Measurements from ENCODE around the gene CSF3R.
"Not testable (repeated sequence)": the region's sequence is repeated elsewhere in the genome, so short reads cannot be mapped to it uniquely, and the experiment has no call there.

CSF3R gene

DNA sequence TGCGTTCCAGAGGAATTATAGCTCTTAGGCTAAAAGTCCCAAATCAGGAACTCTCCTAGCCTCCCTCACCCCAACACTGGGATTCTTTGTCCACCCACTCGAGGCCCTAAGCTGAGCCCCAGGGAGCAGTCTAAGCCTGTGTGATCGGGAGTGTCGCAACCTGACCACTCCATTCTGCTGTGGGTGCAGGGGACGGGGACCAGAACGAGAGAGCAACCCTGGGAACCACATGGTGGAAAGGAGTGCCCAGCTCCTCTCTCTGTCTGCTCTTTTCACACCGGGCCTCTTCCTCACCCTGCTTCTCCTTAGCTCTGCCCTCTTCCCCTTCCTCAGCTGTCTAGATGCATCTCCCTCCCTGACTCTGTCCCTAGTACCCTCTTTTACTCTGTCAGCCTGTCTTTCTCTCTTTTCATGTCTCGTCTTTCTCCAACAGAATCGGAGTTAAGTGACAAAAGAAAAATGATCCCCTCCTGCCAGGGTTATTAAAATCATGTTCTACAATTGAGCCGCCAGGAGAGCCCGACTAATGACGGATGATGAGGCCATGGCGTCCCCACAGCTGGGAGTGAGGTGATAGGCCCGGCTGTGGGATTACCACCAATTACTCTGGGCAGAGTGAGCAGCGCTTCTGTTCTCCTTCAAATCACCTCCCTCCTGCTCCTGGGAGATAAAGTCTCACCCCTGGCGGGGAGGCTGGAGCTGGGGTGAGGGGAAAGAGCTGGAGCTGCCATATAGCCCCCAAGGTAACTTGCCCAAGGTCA lies 34.5 kb upstream of the CSF3R start:
- no peak overlapping the region for H3K4me3 Mint-ChIP-seq
- DNase-seq (ENCODE audit: low spot score in 2 of 2) (no peak), ATAC-seq (no peak)
- no peaks in the 10 kb centered on the region for H3K9me3 Mint-ChIP-seq
- no peaks in the 10 kb centered on the region for H3K36me3 Mint-ChIP-seq
- no peak overlapping the region for H3K27ac Mint-ChIP-seq
- H3K4me1 Mint-ChIP-seq, result no peaks in the 10 kb centered on the region

DNA sequence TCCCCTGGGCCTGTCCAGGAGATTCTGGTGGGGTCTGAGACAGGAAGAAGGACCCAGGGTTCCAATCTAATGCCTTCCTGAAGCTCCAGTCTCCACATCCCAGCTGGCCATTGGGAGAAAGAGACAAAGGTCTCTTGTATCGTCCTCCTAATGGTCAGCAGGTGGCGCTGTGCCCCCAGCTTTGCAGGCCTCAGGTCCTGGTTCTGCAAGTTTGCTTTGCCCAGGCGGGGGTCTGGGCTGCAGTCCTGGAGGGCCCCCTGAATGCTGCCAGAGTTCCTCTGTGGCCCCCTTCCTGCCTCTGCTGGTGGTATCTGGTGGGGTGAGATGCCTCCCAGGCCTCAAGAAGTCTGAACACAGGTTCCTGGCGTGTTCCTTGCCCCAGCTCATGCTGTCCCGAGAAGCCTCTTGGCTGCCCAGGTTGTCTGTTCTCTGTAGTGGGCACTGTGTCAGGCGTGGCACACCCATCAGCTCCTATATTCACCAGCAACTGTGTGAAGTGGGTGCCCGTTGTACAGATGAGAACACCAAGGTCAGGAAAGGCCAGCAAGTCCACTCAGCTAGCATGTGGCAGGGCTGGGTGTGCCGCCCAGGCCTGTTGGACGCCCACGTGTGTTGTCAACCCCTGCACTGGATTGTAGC lies 33.8 kb upstream of the CSF3R start:
- ATAC-seq (peak; percentile 58), DNase-seq (ENCODE audit: low spot score in 2 of 2) (peak; percentile 18 to 62)
- H3K9me3 Mint-ChIP-seq, result no peaks in the 10 kb centered on the region
- H3K36me3 Mint-ChIP-seq, result no peaks in the 10 kb centered on the region
- H3K4me3 Mint-ChIP-seq, result no peak overlapping the region
- no peak overlapping the region for H3K27ac Mint-ChIP-seq
- no peaks in the 10 kb centered on the region for H3K4me1 Mint-ChIP-seq

DNA sequence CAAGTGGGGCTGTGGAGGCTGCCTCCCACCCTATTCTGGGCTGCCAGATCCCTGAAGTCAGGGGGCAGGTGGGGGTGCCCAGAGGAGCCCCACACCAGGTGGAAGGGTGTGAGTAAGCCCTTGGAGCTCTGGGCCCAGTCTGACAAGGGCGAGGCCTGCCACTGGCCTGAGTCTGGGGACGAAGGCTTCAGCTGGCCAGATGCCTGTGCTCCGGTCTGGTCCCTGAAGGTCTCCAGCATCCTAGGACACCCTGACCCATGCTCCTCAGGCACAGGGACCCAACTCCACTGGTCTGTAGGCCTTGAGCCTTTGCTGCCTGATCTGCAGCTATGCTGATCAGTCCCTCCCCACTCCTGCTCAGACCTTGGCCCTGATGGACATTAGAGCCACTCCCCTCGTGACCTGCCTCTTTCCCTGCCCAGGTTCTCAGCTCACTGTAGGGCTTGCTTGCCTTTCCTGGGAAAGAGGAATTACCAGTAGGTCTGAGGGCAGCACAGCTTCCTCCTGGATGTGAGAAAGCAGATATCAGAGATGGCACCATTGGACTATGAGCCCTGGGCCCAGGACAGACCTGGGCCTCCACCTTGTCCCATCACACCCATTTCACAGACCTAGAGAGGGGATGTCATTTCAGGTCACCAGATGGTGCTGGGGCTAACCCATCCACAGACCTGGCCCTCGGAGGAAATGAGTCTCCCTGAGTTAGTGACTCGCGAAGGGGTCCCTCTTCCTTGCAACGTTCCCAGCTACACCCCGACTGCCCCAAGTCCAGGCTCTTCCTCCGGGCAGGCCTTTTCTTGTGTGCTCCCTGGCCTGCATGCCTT lies 32.8 kb upstream of the CSF3R start:
- Mint-ChIP-seq H3K4me1 (no peaks in the 10 kb centered on the region), H3K9me3 (no peaks in the 10 kb centered on the region), H3K4me3 (no peak overlapping the region), H3K36me3 (no peaks in the 10 kb centered on the region), H3K27ac (no peak overlapping the region)
- ATAC-seq, result no peak
- no peak for DNase-seq (ENCODE audit: low spot score in 2 of 2)

GRCh38 chr1:36514501-36514900 lies 31.8 kb upstream of the CSF3R start:
- peak overlapping the region; percentile 81 for H3K27ac Mint-ChIP-seq

DNA sequence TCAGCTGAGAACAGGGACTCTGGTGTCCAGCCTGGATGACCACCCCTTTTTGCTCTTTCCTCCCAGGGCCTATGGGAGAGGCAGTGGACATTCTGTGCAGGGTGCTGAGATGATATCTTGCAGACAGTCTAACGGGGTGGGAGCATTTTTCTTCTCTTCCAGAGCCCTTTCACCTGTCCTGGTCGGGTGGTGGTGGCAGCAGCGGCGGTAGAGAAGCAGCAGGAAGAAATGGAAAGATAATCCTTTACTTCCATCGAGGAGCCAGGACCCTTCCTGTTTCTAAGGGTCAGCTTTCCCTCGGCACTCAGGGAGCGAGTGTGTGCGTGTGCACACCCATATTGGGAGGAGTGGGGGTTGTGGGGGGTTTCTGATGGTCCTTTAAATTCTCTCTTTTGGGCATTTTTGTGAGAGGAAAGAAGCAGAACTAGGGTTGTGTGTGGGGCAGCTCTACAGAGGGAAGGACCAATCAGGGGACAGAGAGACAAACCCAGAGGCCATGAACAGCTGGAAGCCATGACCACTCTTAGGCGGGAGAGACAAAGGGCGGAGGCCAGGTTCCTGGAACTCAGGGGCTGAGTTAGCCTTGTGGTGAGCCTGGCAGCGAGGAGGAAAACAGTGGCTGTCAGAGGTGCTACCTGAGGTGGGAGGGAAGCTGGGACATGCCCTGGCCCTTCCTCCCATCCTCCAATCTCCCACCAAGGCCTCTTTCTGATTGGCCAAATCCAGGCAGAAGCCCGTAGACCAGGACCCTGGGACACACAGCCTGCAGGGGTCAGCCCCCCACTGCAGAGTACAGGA lies 31.2 kb upstream of the CSF3R start:
- no peak overlapping the region for H3K27ac Mint-ChIP-seq
- ATAC-seq (no peak), DNase-seq (ENCODE audit: low spot score in 2 of 2) (no peak)
- H3K36me3 Mint-ChIP-seq, result no peaks in the 10 kb centered on the region
- no peaks in the 10 kb centered on the region for H3K9me3 Mint-ChIP-seq
- H3K4me3 Mint-ChIP-seq, result no peak overlapping the region
- H3K4me1 Mint-ChIP-seq, result no peaks in the 10 kb centered on the region

More at GRCh38 chr1:36514501-36514900, 31.8 kb upstream of the CSF3R start:
- DNase-seq (ENCODE audit: low spot score in 2 of 2) (no peak), ATAC-seq (no peak)
- Mint-ChIP-seq H3K36me3 (no peaks in the 10 kb centered on the region), H3K4me1 (no peaks in the 10 kb centered on the region), H3K9me3 (no peaks in the 10 kb centered on the region), H3K4me3 (no peak overlapping the region)

GRCh38 chr1:36512842-36513241 lies 30.1 kb upstream of the CSF3R start:
- no peak overlapping the region for H3K27ac Mint-ChIP-seq
- H3K36me3 Mint-ChIP-seq, result no peaks in the 10 kb centered on the region

DNA sequence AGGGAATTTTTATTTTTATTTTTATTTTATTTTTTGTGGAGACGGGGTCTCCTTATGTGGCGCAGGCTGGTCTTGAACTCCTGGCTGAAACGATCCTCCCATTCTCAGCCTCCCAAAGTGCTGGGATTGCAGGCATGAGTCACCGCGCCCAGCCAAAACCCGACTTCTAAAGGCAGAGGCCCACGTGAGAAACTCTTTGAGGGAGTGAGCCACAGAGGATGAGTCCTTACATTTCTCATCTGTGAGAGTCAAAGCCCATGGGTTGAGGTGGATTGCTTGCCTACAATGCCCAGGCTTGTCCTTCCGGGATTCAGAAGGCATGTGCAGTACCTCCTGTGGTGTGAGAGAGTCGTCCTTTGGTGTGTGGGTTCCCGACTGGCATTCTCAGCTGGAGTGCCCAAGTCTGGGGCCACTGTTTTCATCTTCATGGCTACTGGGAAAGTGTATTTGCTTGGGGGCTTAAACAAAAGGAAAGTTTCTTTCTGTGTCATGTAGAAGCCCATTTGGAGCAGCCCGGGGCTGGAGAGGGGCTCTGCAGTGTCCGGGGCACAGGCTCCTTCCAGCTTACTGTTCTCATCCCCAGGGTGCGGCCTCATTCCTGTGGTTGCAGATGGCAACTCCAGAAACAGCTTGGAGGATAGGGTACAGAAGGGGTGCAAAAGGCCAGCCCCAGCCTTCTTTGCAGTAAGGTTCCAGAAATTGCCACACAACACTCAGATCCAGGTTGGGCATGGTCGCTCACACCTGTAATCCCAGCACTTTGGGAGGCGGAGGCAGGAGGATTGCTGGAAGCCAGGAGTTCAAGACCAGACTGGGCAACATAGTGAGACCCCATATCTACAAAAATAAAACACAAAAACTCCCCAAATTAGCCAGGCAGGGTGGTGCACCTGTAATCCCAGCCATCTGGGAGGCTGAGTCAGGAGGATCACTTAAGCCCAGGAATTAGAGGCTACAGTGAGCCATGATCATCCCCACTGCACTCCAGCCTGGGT lies 29.4 kb upstream of the CSF3R start:
- no peaks in the 10 kb centered on the region for H3K36me3 Mint-ChIP-seq
- no peaks in the 10 kb centered on the region for H3K4me1 Mint-ChIP-seq
- DNase-seq (ENCODE audit: low spot score in 2 of 2) (no peak), ATAC-seq (no peak)
- H3K4me3 Mint-ChIP-seq, result no peak overlapping the region
- H3K27ac Mint-ChIP-seq, result no peak overlapping the region
- H3K9me3 Mint-ChIP-seq, result no peaks in the 10 kb centered on the region

More at GRCh38 chr1:36512842-36513241, 30.1 kb upstream of the CSF3R start:
- ATAC-seq (no peak), DNase-seq (ENCODE audit: low spot score in 2 of 2) (no peak)
- Mint-ChIP-seq H3K9me3 (no peaks in the 10 kb centered on the region), H3K4me3 (no peak overlapping the region), H3K4me1 (no peaks in the 10 kb centered on the region)

DNA sequence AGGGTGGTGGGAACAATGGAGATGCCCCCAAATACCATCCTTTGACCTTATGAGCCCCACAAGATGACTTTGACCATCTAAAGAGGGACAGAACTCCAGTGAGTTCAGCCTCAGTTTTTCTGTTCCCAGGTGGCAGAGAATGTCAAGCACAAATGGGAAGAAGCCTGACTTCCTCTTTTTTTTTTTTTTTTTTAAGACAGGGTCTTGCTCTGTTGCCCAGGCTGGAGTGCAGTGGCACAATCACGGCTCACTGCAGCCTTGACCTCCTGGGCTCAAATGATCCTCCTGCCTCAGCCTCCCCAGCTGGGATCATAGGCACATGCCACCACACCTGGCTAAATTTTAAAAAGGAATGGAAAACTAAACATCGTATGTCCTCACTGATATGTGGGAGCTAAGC lies 28.5 kb upstream of the CSF3R start:
- H3K4me1 Mint-ChIP-seq; H3K4me3 Mint-ChIP-seq; H3K27ac Mint-ChIP-seq; DNase-seq (ENCODE audit: low spot score in 2 of 2); H3K36me3 Mint-ChIP-seq; H3K9me3 Mint-ChIP-seq; ATAC-seq: not testable (repeated sequence)

GRCh38 chr1:36510418-36510817 lies 27.7 kb upstream of the CSF3R start:
- Mint-ChIP-seq H3K36me3 (no peaks in the 10 kb centered on the region), H3K4me1 (no peaks in the 10 kb centered on the region), H3K4me3 (no peak overlapping the region), H3K27ac (no peak overlapping the region), H3K9me3 (no peaks in the 10 kb centered on the region)
- DNase-seq (ENCODE audit: low spot score in 2 of 2) (no peak), ATAC-seq (no peak)

GRCh38 chr1:36508257-36508656 lies 25.5 kb upstream of the CSF3R start:
- Mint-ChIP-seq H3K4me3 (no peak overlapping the region), H3K27ac (no peak overlapping the region), H3K36me3 (no peaks in the 10 kb centered on the region), H3K9me3 (no peaks in the 10 kb centered on the region), H3K4me1 (no peaks in the 10 kb centered on the region)
- DNase-seq (ENCODE audit: low spot score in 2 of 2), result no peak
- no peak for ATAC-seq

DNA sequence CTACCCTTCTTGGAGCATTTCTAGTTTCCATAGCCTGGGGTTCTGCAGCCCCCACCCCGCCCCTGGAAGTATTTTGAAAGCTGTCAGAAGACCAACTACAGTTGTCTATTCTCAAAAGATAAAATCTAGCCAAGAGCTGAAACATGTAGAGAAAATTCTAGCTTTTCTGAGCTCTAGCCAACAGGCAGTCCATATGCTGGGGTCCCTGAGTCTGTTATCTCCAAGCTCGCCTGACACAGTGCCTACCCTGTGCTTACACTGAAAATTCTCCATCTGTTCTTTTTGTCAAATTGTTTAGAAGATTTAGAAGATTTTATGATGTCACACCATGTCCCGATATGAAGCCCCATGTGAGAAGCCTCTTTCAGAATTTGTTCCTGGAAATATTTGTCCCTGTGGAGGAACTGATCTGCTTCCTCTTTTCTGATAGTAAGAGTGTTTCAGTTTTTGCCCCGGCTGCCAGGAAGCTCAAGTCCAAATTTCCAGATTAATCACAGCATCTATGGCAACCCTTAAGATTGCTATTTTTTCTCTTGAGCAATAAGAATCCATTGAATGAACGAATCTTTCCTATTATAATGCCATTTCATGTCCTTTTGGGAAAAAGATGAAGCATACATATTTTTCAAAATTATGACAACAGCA lies 23.7 kb upstream of the CSF3R start:
- Mint-ChIP-seq H3K9me3 (no peaks in the 10 kb centered on the region), H3K4me3 (no peak overlapping the region), H3K4me1 (no peaks in the 10 kb centered on the region), H3K36me3 (no peaks in the 10 kb centered on the region), H3K27ac (no peak overlapping the region)
- DNase-seq (ENCODE audit: low spot score in 2 of 2) (no peak), ATAC-seq (no peak)

- no peak overlapping the region for H3K4me3 Mint-ChIP-seq
- ATAC-seq, result no peak
- no peaks in the 10 kb centered on the region for H3K4me1 Mint-ChIP-seq
- no peaks in the 10 kb centered on the region for H3K36me3 Mint-ChIP-seq
- no peak for DNase-seq (ENCODE audit: low spot score in 2 of 2)
- no peaks in the 10 kb centered on the region for H3K9me3 Mint-ChIP-seq
- no peak overlapping the region for H3K27ac Mint-ChIP-seq
Observed at GRCh38 chr1:36503733-36504132, 21.0 kb upstream of the CSF3R start.

- Mint-ChIP-seq H3K4me3 (no peak overlapping the region), H3K4me1 (no peaks in the 10 kb centered on the region), H3K27ac (no peak overlapping the region), H3K36me3 (no peaks in the 10 kb centered on the region), H3K9me3 (no peaks in the 10 kb centered on the region)
- no peak for ATAC-seq
- DNase-seq (ENCODE audit: low spot score in 2 of 2), result no peak
Observed at GRCh38 chr1:36503159-36503558, 20.4 kb upstream of the CSF3R start.

GRCh38 chr1:36502616-36503015 lies 19.9 kb upstream of the CSF3R start:
- H3K36me3 Mint-ChIP-seq, result no peaks in the 10 kb centered on the region
- H3K4me3 Mint-ChIP-seq, result no peak overlapping the region
- no peaks in the 10 kb centered on the region for H3K9me3 Mint-ChIP-seq
- DNase-seq (ENCODE audit: low spot score in 2 of 2) (no peak), ATAC-seq (no peak)
- no peak overlapping the region for H3K27ac Mint-ChIP-seq
- no peaks in the 10 kb centered on the region for H3K4me1 Mint-ChIP-seq

All from stimulated activated effector memory CD8-positive, alpha-beta T cell treated with anti-CD3 and anti-CD28 coated beads, Interleukin-12 subunit alpha, Interleukin-12 subunit beta, amount 100 ng/mL, for 72 hours (primary cell).